ENCODE results near the gene DIDO1. TPM values are rescaled to one million over a fixed set of nuclear protein-coding genes. Genes with fewer than 3 reads are reported as not detected.
A peak's percentile ranks its signal among the peaks of the same experiment; 100 is the strongest.

The DIDO1 gene
- total and polyA plus RNA-seq, 2 of the 13 experiments (the other 11 are each of a cell fraction or from before 2014, with no cell fraction given), result 75.0 to 75.1 TPM

DNA sequence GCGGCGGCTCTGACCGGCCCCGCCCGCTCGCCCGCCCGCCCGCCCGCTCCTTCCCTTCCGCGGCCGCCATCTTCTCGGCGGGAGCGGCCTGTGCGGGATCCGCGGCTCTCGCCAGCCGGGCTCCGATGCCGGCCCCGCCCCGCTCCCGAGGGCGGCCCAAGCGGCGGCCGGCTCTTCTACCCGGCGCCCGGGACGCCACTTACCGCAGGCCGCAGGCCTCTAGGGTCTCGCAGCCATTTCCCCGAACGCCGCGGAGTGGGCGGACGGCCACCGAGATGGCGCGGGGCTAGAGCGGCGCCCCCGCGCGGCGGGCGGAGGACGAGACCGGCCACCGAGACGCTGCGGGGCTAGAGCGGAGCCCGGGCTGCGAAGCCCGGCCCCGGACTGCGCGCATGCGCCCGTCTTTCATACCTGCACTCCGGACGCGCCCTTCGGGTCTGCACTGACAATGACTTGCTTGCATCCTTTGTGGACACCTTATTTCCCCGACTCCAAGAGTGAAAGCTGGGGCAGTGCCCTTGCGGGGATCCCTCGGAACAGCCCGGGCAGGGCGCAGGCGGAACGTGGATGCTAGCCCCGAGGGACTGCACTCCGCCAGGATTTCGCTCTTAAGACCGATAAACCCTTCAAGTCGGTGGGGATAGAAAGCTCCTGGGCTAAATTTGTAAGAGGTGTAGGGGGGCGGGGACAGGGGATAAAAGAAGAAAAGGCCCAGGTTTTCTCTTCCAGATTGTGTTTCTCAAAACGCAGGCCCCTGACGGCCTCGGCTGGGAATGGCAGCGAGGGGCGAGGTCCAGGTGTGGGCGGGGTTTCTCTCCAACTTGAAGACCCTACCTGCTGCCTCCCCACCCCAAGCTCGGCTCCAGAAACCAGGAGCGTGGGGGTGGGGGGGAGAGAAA is at the start of gene DIDO1 (continued):
- TF ChIP-seq, protein P1, sequence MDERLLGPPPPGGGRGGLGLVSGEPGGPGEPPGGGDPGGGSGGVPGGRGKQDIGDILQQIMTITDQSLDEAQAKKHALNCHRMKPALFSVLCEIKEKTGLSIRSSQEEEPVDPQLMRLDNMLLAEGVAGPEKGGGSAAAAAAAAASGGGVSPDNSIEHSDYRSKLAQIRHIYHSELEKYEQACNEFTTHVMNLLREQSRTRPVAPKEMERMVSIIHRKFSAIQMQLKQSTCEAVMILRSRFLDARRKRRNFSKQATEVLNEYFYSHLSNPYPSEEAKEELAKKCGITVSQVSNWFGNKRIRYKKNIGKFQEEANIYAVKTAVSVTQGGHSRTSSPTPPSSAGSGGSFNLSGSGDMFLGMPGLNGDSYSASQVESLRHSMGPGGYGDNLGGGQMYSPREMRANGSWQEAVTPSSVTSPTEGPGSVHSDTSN (CRISPR knock-in tag; IDR thresholded peaks at IDR 0.05), result no peak
- TF ChIP-seq SMARCC2 (IDR thresholded peaks at IDR 0.05) (no peak), SNAI1 (CRISPR knock-in tag; IDR thresholded peaks at IDR 0.05; ENCODE audit: borderline replicate concordance) (no peak), NONO (IDR thresholded peaks at IDR 0.05) (no peak), NONO (CRISPR knock-in tag; conservative IDR thresholded peaks at IDR 0.05) (peak; percentile 75), AGO2 (optimal IDR thresholded peaks at IDR 0.05; ENCODE audit: low read depth, low read length) (peak; percentile 98), RBM39 (IDR thresholded peaks at IDR 0.05; ENCODE audit: low read depth, low read length, poor library complexity, severe bottlenecking) (peak; percentile 97), YEATS2 (CRISPR knock-in tag; IDR thresholded peaks at IDR 0.05; ENCODE audit: borderline replicate concordance) (no peak), ZNF792 (CRISPR knock-in tag; IDR thresholded peaks at IDR 0.05) (peak; percentile 82; the same call in 1 of the 2 replicates), AHR (CRISPR knock-in tag; IDR thresholded peaks at IDR 0.05) (0 out of 2 replicates have a peak, but pooled peaks have one; percentile 43), ZNF225 (CRISPR knock-in tag; IDR thresholded peaks at IDR 0.05) (no peak), RXRB (CRISPR knock-in tag; IDR thresholded peaks at IDR 0.05; ENCODE audit: borderline replicate concordance) (peak; percentile 65), ZNF383 (CRISPR knock-in tag; IDR thresholded peaks at IDR 0.05; ENCODE audit: borderline replicate concordance) (no peak)
- TF ChIP-seq, protein P2, sequence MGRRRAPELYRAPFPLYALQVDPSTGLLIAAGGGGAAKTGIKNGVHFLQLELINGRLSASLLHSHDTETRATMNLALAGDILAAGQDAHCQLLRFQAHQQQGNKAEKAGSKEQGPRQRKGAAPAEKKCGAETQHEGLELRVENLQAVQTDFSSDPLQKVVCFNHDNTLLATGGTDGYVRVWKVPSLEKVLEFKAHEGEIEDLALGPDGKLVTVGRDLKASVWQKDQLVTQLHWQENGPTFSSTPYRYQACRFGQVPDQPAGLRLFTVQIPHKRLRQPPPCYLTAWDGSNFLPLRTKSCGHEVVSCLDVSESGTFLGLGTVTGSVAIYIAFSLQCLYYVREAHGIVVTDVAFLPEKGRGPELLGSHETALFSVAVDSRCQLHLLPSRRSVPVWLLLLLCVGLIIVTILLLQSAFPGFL (CRISPR knock-in tag; IDR thresholded peaks at IDR 0.05), result peak; percentile 94
- TF ChIP-seq, protein P3, sequence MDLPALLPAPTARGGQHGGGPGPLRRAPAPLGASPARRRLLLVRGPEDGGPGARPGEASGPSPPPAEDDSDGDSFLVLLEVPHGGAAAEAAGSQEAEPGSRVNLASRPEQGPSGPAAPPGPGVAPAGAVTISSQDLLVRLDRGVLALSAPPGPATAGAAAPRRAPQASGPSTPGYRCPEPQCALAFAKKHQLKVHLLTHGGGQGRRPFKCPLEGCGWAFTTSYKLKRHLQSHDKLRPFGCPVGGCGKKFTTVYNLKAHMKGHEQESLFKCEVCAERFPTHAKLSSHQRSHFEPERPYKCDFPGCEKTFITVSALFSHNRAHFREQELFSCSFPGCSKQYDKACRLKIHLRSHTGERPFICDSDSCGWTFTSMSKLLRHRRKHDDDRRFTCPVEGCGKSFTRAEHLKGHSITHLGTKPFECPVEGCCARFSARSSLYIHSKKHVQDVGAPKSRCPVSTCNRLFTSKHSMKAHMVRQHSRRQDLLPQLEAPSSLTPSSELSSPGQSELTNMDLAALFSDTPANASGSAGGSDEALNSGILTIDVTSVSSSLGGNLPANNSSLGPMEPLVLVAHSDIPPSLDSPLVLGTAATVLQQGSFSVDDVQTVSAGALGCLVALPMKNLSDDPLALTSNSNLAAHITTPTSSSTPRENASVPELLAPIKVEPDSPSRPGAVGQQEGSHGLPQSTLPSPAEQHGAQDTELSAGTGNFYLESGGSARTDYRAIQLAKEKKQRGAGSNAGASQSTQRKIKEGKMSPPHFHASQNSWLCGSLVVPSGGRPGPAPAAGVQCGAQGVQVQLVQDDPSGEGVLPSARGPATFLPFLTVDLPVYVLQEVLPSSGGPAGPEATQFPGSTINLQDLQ (CRISPR knock-in tag; IDR thresholded peaks at IDR 0.05), result no peak; the same call in 1 of the 2 replicates
- TF ChIP-seq, protein P4, sequence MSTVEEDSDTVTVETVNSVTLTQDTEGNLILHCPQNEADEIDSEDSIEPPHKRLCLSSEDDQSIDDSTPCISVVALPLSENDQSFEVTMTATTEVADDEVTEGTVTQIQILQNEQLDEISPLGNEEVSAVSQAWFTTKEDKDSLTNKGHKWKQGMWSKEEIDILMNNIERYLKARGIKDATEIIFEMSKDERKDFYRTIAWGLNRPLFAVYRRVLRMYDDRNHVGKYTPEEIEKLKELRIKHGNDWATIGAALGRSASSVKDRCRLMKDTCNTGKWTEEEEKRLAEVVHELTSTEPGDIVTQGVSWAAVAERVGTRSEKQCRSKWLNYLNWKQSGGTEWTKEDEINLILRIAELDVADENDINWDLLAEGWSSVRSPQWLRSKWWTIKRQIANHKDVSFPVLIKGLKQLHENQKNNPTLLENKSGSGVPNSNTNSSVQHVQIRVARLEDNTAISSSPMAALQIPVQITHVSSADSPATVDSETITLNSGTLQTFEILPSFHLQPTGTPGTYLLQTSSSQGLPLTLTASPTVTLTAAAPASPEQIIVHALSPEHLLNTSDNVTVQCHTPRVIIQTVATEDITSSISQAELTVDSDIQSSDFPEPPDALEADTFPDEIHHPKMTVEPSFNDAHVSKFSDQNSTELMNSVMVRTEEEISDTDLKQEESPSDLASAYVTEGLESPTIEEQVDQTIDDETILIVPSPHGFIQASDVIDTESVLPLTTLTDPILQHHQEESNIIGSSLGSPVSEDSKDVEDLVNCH (CRISPR knock-in tag; IDR thresholded peaks at IDR 0.05), result no peak; the same call in 1 of the 2 replicates

Measured in HepG2 (cell line).